HG03571 (cell line): ENCODE measurements around the gene FBXL7.

Experiments used
- ATAC-seq: cut with Tn5 transposase; IDR thresholded peaks from one replicate; pipeline ENCODE4 v1.9.1; 2021; ENCODE audit not compliant: unreplicated experiment

FBXL7 gene

GRCh38 chr5:15796557-15796956, 296.6 kb downstream of the FBXL7 start:
- ATAC-seq = no peak

- ATAC-seq = no peak
Measured at GRCh38 chr5:15797116-15797515, 297.1 kb downstream of the FBXL7 start.

GRCh38 chr5:15798006-15798405, 298.0 kb downstream of the FBXL7 start:
- no peak for ATAC-seq

- no peak for ATAC-seq
Measured at GRCh38 chr5:15799014-15799413, 299.0 kb downstream of the FBXL7 start.

- no peak for ATAC-seq
Measured at GRCh38 chr5:15799612-15800011, 299.6 kb downstream of the FBXL7 start.

GRCh38 chr5:15803280-15803679, 303.3 kb downstream of the FBXL7 start:
- no peak for ATAC-seq

GRCh38 chr5:15806613-15807012, 306.6 kb downstream of the FBXL7 start:
- no peak for ATAC-seq

- no peak for ATAC-seq
Measured at GRCh38 chr5:15807248-15807647, 307.3 kb downstream of the FBXL7 start.

GRCh38 chr5:15807871-15808270, 307.9 kb downstream of the FBXL7 start:
- ATAC-seq = no peak

GRCh38 chr5:15808577-15808976, 308.6 kb downstream of the FBXL7 start:
- ATAC-seq = no peak

- no peak for ATAC-seq
Measured at GRCh38 chr5:15819617-15820016, 319.6 kb downstream of the FBXL7 start.

- no peak for ATAC-seq
Measured at GRCh38 chr5:15821506-15821905, 321.5 kb downstream of the FBXL7 start.

- ATAC-seq = no peak
Measured at GRCh38 chr5:15823398-15823797, 323.4 kb downstream of the FBXL7 start.

GRCh38 chr5:15827741-15828140, 327.8 kb downstream of the FBXL7 start:
- no peak for ATAC-seq

GRCh38 chr5:15831408-15831807, 331.4 kb downstream of the FBXL7 start:
- no peak for ATAC-seq

GRCh38 chr5:15833365-15833764, 333.4 kb downstream of the FBXL7 start:
- ATAC-seq = no peak

GRCh38 chr5:15834596-15835245, 334.7 kb downstream of the FBXL7 start:
- no peak for ATAC-seq

- ATAC-seq = no peak
Measured at GRCh38 chr5:15835514-15835913, 335.5 kb downstream of the FBXL7 start.

- no peak for ATAC-seq
Measured at GRCh38 chr5:15837551-15838289, 337.7 kb downstream of the FBXL7 start.

GRCh38 chr5:15844253-15844652, 344.3 kb downstream of the FBXL7 start:
- ATAC-seq = no peak

- ATAC-seq = no peak
Measured at GRCh38 chr5:15844871-15845270, 344.9 kb downstream of the FBXL7 start.

- no peak for ATAC-seq
Measured at GRCh38 chr5:15850536-15850935, 350.6 kb downstream of the FBXL7 start.

GRCh38 chr5:15850939-15851341, 351.0 kb downstream of the FBXL7 start:
- no peak for ATAC-seq
